CD14-positive monocyte (primary cell): ENCODE results near the gene C19orf44. TPM values are rescaled to one million over a fixed set of nuclear protein-coding genes. Genes with fewer than 3 reads are reported as not detected.
"Not testable (repeated sequence)": the region's sequence is repeated elsewhere in the genome, so short reads cannot be mapped to it uniquely, and the experiment has no call there.

Source experiments
- DNase-seq, 3 donors: peaks; one replicate each; pipeline ENCODE4 v3.0.0-alpha.2; 2011 to 2022
- H2AFZ ChIP-seq: 2 replicates; pipeline ENCODE4 v1.6.0; 2012; ENCODE audit warnings: mild to moderate bottlenecking, low read depth, low read length, inconsistent platforms; ENCODE audit not compliant: insufficient read depth, poor library complexity, severe bottlenecking
- H3K27ac ChIP-seq, 2 donors: 1 replicate in 1 of 2; 2 replicates in 1 of 2; pipeline ENCODE4 v1.5.1; 2012 to 2013; ENCODE audit warnings: low read length in 2 of 2, control low read depth in 1 of 2, inconsistent platforms in 1 of 2, low read depth in 1 of 2, mild to moderate bottlenecking in 1 of 2
- H3K27me3 ChIP-seq, 2 donors: one replicate each; pipeline versions ENCODE4 v1.6.0 to v1.6.1; 2011 to 2013; ENCODE audit warnings: low read length in 2 of 2; ENCODE audit not compliant: control insufficient read depth in 2 of 2, insufficient read depth in 2 of 2
- H3K36me3 ChIP-seq, 2 donors: replicated peaks in 1 of 2; 1 replicate in 1 of 2; 2 replicates in 1 of 2; pipeline versions ENCODE4 v1.5.1 to v1.6.1; 2012 to 2013; ENCODE audit warnings: low read length in 2 of 2, control low read depth in 1 of 2, inconsistent platforms in 1 of 2, mild to moderate bottlenecking in 1 of 2; ENCODE audit not compliant: insufficient read depth in 2 of 2, control insufficient read depth in 1 of 2
- H3K4me1 ChIP-seq, 2 donors: 1 replicate in 1 of 2; 2 replicates in 1 of 2; pipeline versions ENCODE4 v1.5.1 to v1.6.1; 2012 to 2013; ENCODE audit warnings: low read length in 2 of 2, control low read depth in 1 of 2, inconsistent platforms in 1 of 2, mild to moderate bottlenecking in 1 of 2, moderate library complexity in 1 of 2; ENCODE audit not compliant: insufficient read depth in 2 of 2, control insufficient read depth in 1 of 2
- H3K4me2 ChIP-seq: replicated peaks from 2 replicates; pipeline ENCODE3; 2012; ENCODE audit warnings: low read length, moderate library complexity, mild to moderate bottlenecking; ENCODE audit not compliant: poor library complexity, severe bottlenecking; ENCODE audit errors: extremely low read depth
- H3K4me3 ChIP-seq, 3 experiments: fragments of 200-600 bp in 1 of 3; sonication (generic) in 1 of 3; replicated peaks in 1 of 3; 1 replicate in 2 of 3; 2 replicates in 1 of 3; pipeline ENCODE4 v1.5.1; 2011 to 2013; ENCODE audit warnings: low read length in 3 of 3, mild to moderate bottlenecking in 3 of 3, control low read depth in 2 of 3, low read depth in 2 of 3, inconsistent platforms in 1 of 3, moderate library complexity in 1 of 3
- H3K79me2 ChIP-seq: 2 replicates; pipeline ENCODE4 v1.6.0; 2012; ENCODE audit warnings: mild to moderate bottlenecking, control low read depth, inconsistent platforms, low read length, moderate library complexity; ENCODE audit not compliant: insufficient read depth
- H3K9ac ChIP-seq: 2 replicates; pipeline ENCODE4 v1.6.0; 2017; ENCODE audit warnings: low read length, mild to moderate bottlenecking; ENCODE audit not compliant: insufficient read depth, poor library complexity, severe bottlenecking
- H3K9me3 ChIP-seq, 2 donors: replicated peaks in 1 of 2; 1 replicate in 1 of 2; 2 replicates in 1 of 2; pipeline versions ENCODE4 v1.5.1 to v1.6.1; 2012 to 2013; ENCODE audit warnings: low read length in 2 of 2, control low read depth in 1 of 2; ENCODE audit not compliant: control insufficient read depth in 1 of 2, insufficient read depth in 1 of 2
- H4K20me1 ChIP-seq: 2 replicates; pipeline ENCODE4 v1.6.0; 2012; ENCODE audit warnings: mild to moderate bottlenecking, low read length, control low read depth, moderate library complexity; ENCODE audit not compliant: insufficient read depth
- H3K27ac Mint-ChIP-seq, 7 donors: one replicate each; pipeline ENCODE4 v1.8.0; 2020; ENCODE audit warnings: mild to moderate bottlenecking in 7 of 7, mixed read lengths in 7 of 7, moderate library complexity in 6 of 7, inconsistent platforms in 2 of 7
- H3K27me3 Mint-ChIP-seq, 3 donors: one replicate each; pipeline ENCODE4 v1.8.0; 2021 to 2022; ENCODE audit warnings: low read depth in 3 of 3, mild to moderate bottlenecking in 3 of 3, mixed read lengths in 3 of 3, moderate library complexity in 3 of 3, inconsistent platforms in 1 of 3
- H3K36me3 Mint-ChIP-seq, 2 donors: one replicate each; pipeline ENCODE4 v1.8.0; 2020; ENCODE audit warnings: mixed read lengths in 2 of 2, inconsistent platforms in 1 of 2, mild to moderate bottlenecking in 1 of 2
- H3K4me1 Mint-ChIP-seq: one replicate; pipeline ENCODE4 v1.8.0; 2020; ENCODE audit warnings: mild to moderate bottlenecking, mixed read lengths
- H3K4me3 Mint-ChIP-seq, 2 donors: one replicate each; pipeline ENCODE4 v1.8.0; 2020; ENCODE audit warnings: mild to moderate bottlenecking in 2 of 2, mixed read lengths in 2 of 2, moderate library complexity in 1 of 2
- H3K9me3 Mint-ChIP-seq, 7 donors: one replicate each; pipeline ENCODE4 v1.8.0; 2020 to 2022; ENCODE audit warnings: mixed read lengths in 7 of 7, mild to moderate bottlenecking in 6 of 7, moderate library complexity in 6 of 7, inconsistent platforms in 2 of 7
- WGBS: methylation state at CpG from one replicate; pipeline ENCODE4 v1.1.5; 2013; ENCODE audit warnings: missing lambda C conversion rate; ENCODE audit not compliant: insufficient coverage; 5-methylcytosine and 5-hydroxymethylcytosine counted together
- intact Hi-C, 2 donors: fragments of 100-400 bp; cut with micrococcal nuclease; formaldehyde crosslinking; loops; one replicate each; pipeline versions ENCODE4 v1.15.0 to v1.15.1; 2023
- polyA plus RNA-seq, 3 donors: library from polyadenylated mRNA; depleted of rRNA in 1 of 3; unstranded in 2 of 3; stranded (reverse) in 1 of 3; fragments of 300-500 nt in 2 of 3; fragments of >200 nt in 1 of 3; fragmentation: Illumina TruSeq in 2 of 3; gene quantifications; 1 replicate in 2 of 3; 2 replicates in 1 of 3; pipeline ENCODE4 v1.2.3, GENCODE V29; 2012 to 2021
- TF ChIP-seq, protein P1 (sequence below): fragments of 200-600 bp; IDR thresholded peaks from one replicate; pipeline ENCODE4 v1.8.0; 2022; ENCODE audit warnings: antibody characterized with exemption, mild to moderate bottlenecking

Gene C19orf44
- polyA plus RNA-seq, 3 donors: 0.58 to 0.65 TPM; not detected in 1

DNA sequence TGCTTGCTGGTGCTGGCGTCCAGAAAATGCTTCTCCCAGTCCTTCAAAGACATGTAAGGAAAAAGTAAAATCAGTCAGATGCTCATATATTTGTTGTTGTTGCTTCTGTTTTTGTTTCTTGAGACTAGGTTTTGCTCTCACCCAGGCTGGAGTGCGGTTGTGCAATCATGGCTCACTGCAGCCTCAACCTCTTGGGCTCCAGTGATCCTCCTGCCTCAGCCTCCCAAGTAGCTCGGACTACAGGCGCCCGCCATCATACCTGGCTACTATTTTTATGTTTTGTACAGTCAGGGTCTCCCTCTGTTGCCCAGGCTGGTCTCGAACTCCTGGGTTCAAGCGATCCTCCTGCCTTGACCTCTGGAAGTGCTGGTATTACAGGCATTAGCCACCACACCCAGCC, 13.4 kb upstream of the C19orf44 start:
- Mint-ChIP-seq H3K4me1 (peaks cover 2% of the 10 kb centered on the region), H3K4me3 (no peak overlapping the region), H3K27ac (no peak overlapping the region), H3K9me3 (no peaks in the 10 kb centered on the region), H3K36me3 (no peaks in the 10 kb centered on the region), H3K27me3 (peaks cover 0 to 9% (median 0%) of the 10 kb centered on the region in 3 donors)
- intact Hi-C loops: no loop called here
- TF ChIP-seq, protein P1, sequence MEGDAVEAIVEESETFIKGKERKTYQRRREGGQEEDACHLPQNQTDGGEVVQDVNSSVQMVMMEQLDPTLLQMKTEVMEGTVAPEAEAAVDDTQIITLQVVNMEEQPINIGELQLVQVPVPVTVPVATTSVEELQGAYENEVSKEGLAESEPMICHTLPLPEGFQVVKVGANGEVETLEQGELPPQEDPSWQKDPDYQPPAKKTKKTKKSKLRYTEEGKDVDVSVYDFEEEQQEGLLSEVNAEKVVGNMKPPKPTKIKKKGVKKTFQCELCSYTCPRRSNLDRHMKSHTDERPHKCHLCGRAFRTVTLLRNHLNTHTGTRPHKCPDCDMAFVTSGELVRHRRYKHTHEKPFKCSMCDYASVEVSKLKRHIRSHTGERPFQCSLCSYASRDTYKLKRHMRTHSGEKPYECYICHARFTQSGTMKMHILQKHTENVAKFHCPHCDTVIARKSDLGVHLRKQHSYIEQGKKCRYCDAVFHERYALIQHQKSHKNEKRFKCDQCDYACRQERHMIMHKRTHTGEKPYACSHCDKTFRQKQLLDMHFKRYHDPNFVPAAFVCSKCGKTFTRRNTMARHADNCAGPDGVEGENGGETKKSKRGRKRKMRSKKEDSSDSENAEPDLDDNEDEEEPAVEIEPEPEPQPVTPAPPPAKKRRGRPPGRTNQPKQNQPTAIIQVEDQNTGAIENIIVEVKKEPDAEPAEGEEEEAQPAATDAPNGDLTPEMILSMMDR: no peak
- no peaks in the 10 kb centered on the region for H3K27me3 ChIP-seq
- H3K4me2 ChIP-seq: no peak overlapping the region
- no peaks in the 10 kb centered on the region for H3K36me3 ChIP-seq
- 100% methylated on average over 2 of the region's 7 CpGs for WGBS
- no peaks in the 10 kb centered on the region for H3K79me2 ChIP-seq
- no peaks in the 10 kb centered on the region for H4K20me1 ChIP-seq
- no peak for DNase-seq
- no peak overlapping the region for H3K27ac ChIP-seq
- H3K9me3 ChIP-seq: no peaks in the 10 kb centered on the region
- no peak overlapping the region for H3K9ac ChIP-seq
- no peak overlapping the region for H2AFZ ChIP-seq
- no peaks in the 10 kb centered on the region for H3K4me1 ChIP-seq
- H3K4me3 ChIP-seq: no peak overlapping the region

DNA sequence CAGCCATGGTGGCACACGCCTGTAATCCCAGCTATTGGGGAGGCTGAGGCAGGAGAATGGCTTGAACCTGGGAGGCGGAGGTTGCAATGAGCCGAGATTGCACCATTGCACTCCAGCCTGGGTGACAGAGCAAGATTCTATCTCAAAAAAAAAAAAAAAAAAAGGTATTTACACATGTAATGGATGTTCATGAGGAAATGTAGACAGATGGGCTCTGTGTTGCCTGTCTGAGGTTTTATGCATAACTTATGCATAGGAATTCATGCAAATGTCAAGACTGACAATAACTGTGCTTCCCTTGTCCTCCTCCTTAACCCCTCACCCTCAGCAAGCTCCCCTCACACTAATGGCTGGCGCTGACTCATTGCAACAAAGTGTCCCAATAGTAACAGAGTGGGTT, 9.7 kb upstream of the C19orf44 start:
- H3K27ac ChIP-seq, H3K4me3 Mint-ChIP-seq, H3K27me3 Mint-ChIP-seq, H3K9me3 Mint-ChIP-seq, H3K79me2 ChIP-seq, H3K4me3 ChIP-seq, H3K4me1 ChIP-seq, intact Hi-C loops, H4K20me1 ChIP-seq, H3K27ac Mint-ChIP-seq, H3K4me1 Mint-ChIP-seq, H3K36me3 ChIP-seq, H3K36me3 Mint-ChIP-seq, H2AFZ ChIP-seq, H3K9me3 ChIP-seq, H3K9ac ChIP-seq, H3K4me2 ChIP-seq, DNase-seq, H3K27me3 ChIP-seq: not testable (repeated sequence)
- no CpG with 5 or more reads among the region's 4 CpGs for WGBS
